Nephron (organoid): ENCODE results near the gene PPID.
"Not testable (repeated sequence)": the region's sequence is repeated elsewhere in the genome, so short reads cannot be mapped to it uniquely, and the experiment has no call there.

Experiments
- H3K27ac Mint-ChIP-seq, 3 experiments: 2 replicates each; pipeline ENCODE4 v1.8.0; 2020; ENCODE audit warnings: mixed read lengths in 3 of 3, mild to moderate bottlenecking in 2 of 3, moderate library complexity in 1 of 3
- H3K27me3 Mint-ChIP-seq: 2 replicates; pipeline ENCODE4 v1.8.0; 2021; ENCODE audit warnings: low read depth, mild to moderate bottlenecking, moderate library complexity, mixed read lengths
- H3K36me3 Mint-ChIP-seq: 2 replicates; pipeline ENCODE4 v1.8.0; 2020; ENCODE audit warnings: low read depth, mixed read lengths
- H3K4me1 Mint-ChIP-seq: 2 replicates; pipeline ENCODE4 v1.8.0; 2020; ENCODE audit warnings: mixed read lengths
- H3K4me3 Mint-ChIP-seq, 3 experiments: 2 replicates each; pipeline ENCODE4 v1.8.0; 2020; ENCODE audit warnings: mild to moderate bottlenecking in 3 of 3, mixed read lengths in 3 of 3, moderate library complexity in 2 of 3
- H3K9me3 Mint-ChIP-seq: 2 replicates; pipeline ENCODE4 v1.8.0; 2020; ENCODE audit warnings: mixed read lengths
- TF ChIP-seq, protein P1 (sequence below), 3 experiments: fragments of 200-600 bp; sonication (generic); IDR thresholded peaks; one replicate each; pipeline ENCODE4 v1.5.0; 2021; ENCODE audit warnings: antibody characterized with exemption in 3 of 3; ENCODE audit not compliant: unreplicated experiment in 3 of 3

The PPID gene

DNA sequence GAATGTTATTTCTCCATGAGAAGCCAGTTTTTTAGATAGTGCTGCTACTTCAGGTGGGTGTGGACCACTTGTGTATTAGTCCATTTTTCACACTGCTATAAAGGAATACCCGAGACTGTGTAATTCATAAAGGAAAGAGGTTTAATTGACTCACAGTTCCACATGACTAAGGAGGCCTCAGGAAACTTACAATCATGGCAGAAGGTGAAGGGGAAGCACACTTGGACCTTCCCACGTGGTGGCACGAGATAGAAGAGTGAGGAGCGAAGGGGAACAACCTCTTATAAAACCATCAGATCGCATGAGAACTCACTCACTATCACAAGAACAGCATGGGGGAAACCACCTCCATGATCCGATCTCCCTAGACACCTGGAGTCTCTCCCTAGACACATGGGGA lies 3.4 kb upstream of the PPID start:
- Mint-ChIP-seq H3K27me3 (peaks cover 20% of the 10 kb centered on the region), H3K36me3 (peaks cover 2% of the 10 kb centered on the region), H3K4me3 (no peak overlapping the region), H3K27ac (no peak overlapping the region), H3K4me1 (peaks cover 14% of the 10 kb centered on the region), H3K9me3 (no peaks in the 10 kb centered on the region)
- TF ChIP-seq, protein P1, sequence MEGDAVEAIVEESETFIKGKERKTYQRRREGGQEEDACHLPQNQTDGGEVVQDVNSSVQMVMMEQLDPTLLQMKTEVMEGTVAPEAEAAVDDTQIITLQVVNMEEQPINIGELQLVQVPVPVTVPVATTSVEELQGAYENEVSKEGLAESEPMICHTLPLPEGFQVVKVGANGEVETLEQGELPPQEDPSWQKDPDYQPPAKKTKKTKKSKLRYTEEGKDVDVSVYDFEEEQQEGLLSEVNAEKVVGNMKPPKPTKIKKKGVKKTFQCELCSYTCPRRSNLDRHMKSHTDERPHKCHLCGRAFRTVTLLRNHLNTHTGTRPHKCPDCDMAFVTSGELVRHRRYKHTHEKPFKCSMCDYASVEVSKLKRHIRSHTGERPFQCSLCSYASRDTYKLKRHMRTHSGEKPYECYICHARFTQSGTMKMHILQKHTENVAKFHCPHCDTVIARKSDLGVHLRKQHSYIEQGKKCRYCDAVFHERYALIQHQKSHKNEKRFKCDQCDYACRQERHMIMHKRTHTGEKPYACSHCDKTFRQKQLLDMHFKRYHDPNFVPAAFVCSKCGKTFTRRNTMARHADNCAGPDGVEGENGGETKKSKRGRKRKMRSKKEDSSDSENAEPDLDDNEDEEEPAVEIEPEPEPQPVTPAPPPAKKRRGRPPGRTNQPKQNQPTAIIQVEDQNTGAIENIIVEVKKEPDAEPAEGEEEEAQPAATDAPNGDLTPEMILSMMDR (IDR thresholded peaks at IDR 0.05; ENCODE audit: unreplicated experiment in 3 of 3), result no peak

DNA sequence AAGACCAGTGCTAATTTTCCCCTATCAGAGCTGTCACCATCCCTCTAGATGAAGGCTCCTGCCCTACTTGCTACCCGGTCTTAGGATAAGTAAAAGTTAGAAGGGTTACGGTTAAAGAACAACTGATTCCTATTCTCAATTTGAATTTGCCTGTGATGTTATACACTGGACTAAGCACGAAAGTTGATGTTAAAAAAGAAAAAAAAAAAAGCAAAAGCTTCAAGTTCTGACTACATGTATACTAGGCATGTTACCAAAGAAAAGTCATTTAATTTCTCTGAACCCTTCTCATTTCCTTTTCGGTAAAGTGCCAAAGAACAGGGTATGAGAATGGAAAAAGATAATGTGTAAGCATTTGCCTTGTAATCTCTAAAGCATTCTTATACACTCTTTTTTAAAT lies 1.4 kb upstream of the PPID start:
- Mint-ChIP-seq H3K27ac (peak overlapping the region in 2 of 3 experiments; percentile 65 to 71), H3K4me3 (peak overlapping the region; percentile 72 to 81 (median 81)), H3K9me3 (no peaks in the 10 kb centered on the region), H3K4me1 (peaks cover 26% of the 10 kb centered on the region), H3K27me3 (peaks cover 14% of the 10 kb centered on the region), H3K36me3 (peaks cover 13% of the 10 kb centered on the region)
- TF ChIP-seq, protein P1 (IDR thresholded peaks at IDR 0.05; ENCODE audit: unreplicated experiment in 3 of 3), result no peak

DNA sequence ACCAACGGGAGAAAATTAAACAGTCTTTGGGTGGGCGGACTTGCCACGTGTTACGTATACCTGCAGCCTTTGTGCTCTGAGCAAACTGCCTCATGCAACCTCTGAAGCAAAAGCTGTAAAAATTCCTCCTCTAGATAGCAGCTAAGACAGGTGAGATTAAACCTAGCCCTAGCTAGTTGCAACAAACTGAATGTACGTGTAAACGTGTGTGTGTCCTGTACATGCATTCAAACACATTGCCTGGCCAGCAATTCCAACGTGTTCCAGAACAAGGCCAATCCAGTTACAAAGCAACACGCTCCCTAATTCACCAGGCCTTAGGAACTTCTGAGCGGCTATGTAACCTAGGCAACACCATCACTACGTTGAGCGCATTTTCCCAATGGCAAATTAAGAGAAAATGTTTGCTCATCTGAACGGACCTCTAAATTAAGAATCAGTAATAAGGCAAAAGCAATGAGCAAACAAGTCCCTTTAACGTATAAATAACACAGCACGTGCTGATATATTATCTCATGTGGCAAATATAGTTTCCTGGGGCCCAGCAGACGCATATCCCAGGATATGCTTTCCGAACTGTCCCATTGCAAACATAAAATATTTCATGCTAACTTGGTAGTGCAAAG lies 792 bp downstream of the PPID start:
- H3K27me3 Mint-ChIP-seq, result peaks cover 5% of the 10 kb centered on the region
- H3K9me3 Mint-ChIP-seq, result no peaks in the 10 kb centered on the region
- H3K36me3 Mint-ChIP-seq, result peaks cover 33% of the 10 kb centered on the region
- TF ChIP-seq, protein P1 (IDR thresholded peaks at IDR 0.05; ENCODE audit: unreplicated experiment in 3 of 3), result no peak
- peak overlapping the region; percentile 95 to 99 (median 96) for H3K4me3 Mint-ChIP-seq
- peaks cover 32% of the 10 kb centered on the region for H3K4me1 Mint-ChIP-seq
- peak overlapping the region; percentile 91 to 98 (median 95) for H3K27ac Mint-ChIP-seq

DNA sequence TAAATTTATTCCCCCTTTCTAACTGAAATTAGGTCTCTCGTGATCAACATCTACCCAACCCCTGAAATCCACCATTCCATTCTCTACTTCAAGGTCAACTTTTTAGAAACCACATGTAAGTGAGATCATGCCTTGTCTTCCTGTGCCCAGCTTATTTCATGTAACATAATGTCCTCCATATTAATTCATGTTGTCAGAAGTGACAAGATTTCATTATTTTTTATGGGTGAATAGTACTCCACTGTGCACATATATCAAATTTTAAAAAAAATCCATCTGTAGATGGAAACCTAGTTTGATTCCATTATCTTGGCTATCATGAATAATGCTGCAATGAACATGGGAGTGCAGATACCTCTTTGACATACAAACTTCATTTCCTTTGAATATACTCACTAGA lies 1.5 kb downstream of the PPID start:
- Mint-ChIP-seq H3K4me3 (peak overlapping the region; percentile 95 to 99 (median 96)), H3K9me3 (no peaks in the 10 kb centered on the region), H3K4me1 (peaks cover 32% of the 10 kb centered on the region), H3K36me3 (peaks cover 39% of the 10 kb centered on the region), H3K27me3 (peaks cover 5% of the 10 kb centered on the region), H3K27ac (peak overlapping the region in 1 of 3 experiments; percentile 95)
- TF ChIP-seq, protein P1 (IDR thresholded peaks at IDR 0.05; ENCODE audit: unreplicated experiment in 3 of 3), result no peak

DNA sequence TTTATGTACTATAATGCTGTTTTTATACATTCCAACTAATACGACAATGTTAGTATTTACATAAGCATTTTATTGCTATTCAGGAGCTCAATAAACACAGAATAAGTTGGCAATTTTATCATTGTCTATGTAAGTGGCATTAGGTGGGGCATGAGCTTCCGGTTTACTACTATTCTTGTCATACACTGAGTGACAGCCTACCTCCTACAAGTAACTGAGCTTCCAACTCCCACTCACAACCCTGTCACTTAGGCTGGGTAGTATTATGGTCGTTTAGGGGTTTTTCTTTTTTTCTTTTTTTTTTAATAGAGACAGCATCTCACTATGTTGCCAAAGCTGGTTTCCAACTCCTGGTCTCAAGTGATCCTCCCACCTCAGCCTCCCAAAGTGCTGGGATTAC lies 7.4 kb downstream of the PPID start:
- TF ChIP-seq, protein P1 (IDR thresholded peaks at IDR 0.05; ENCODE audit: unreplicated experiment in 3 of 3), result no peak
- Mint-ChIP-seq H3K9me3 (no peaks in the 10 kb centered on the region), H3K4me1 (peaks cover 10% of the 10 kb centered on the region), H3K4me3 (no peak overlapping the region), H3K36me3 (peaks cover 79% of the 10 kb centered on the region), H3K27ac (no peak overlapping the region), H3K27me3 (no peaks in the 10 kb centered on the region)

DNA sequence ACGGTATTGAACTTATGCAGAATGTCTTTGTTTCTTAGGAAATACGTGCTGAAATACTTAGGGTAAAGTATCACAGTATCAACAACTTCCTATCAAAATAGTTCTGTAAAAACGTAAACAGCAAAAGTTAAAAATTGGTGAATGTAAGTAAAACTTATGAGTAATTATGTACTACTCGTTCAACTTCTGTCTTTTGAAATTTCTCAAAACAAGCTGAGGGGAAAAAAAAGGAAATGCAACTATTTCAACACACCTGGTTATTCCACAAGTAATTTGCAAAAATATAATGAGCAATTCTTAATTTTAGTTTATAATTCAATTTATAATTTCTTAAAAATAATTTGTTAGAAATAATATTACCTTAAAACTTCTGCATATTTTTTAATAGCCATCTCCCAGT lies 8.3 kb downstream of the PPID start:
- H3K4me1 Mint-ChIP-seq, result peaks cover 9% of the 10 kb centered on the region
- H3K27ac Mint-ChIP-seq, result no peak overlapping the region
- H3K4me3 Mint-ChIP-seq, result no peak overlapping the region
- H3K27me3 Mint-ChIP-seq, result no peaks in the 10 kb centered on the region
- H3K36me3 Mint-ChIP-seq, result peaks cover 87% of the 10 kb centered on the region
- TF ChIP-seq, protein P1 (IDR thresholded peaks at IDR 0.05; ENCODE audit: unreplicated experiment in 3 of 3), result no peak
- H3K9me3 Mint-ChIP-seq, result no peaks in the 10 kb centered on the region

DNA sequence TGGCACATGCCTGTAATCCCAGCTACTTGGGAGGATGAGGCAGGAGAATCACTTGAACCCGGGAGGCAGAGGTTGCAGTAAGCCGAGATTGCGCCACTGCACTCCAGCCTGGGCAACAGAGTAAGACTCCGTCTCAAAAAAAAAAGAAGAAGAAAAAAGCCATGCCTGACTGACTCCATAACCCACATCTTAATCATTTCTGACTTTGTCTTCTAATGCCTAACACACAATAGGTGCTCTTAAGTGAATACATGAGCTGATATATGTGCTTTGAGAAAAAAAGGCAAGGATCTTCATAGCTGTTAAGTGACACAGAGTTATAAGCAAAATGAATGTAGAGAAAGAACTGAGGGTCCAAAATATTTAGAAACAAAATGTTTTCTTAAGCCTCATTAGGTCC lies 10.6 kb downstream of the PPID start:
- not testable (repeated sequence) for H3K4me3 Mint-ChIP-seq, H3K27me3 Mint-ChIP-seq, H3K9me3 Mint-ChIP-seq, H3K4me1 Mint-ChIP-seq, H3K27ac Mint-ChIP-seq
- H3K36me3 Mint-ChIP-seq, result peaks cover 80% of the 10 kb centered on the region
